Erythroblast (primary cell): ENCODE measurements around the gene MCM9.

Experiments
- GATA1 ChIP-seq: IDR thresholded peaks from 2 replicates; pipeline ENCODE4 v1.6.1; 2011; ENCODE audit warnings: low read depth, mild to moderate bottlenecking, control low read depth, low read length, moderate library complexity
- POLR2A ChIP-seq: IDR thresholded peaks from 2 replicates; pipeline ENCODE4 v1.6.1; 2011; ENCODE audit warnings: mild to moderate bottlenecking, low read length

- TF ChIP-seq POLR2A (no peak), GATA1 (no peak)
Measured at GRCh38 chr6:118860363-118860762, 74.6 kb downstream of the MCM9 start.
